ENCODE data around the gene UBAP2L. TPM values are rescaled to one million over a fixed set of nuclear protein-coding genes. Genes with fewer than 3 reads are reported as not detected.
A peak's percentile ranks its signal among the peaks of the same experiment; 100 is the strongest.

Gene UBAP2L
- total RNA-seq, 2 donors from 2014 or later, result 166 to 171 TPM

GRCh38 chr1:154236855-154237254 is 16.1 kb downstream of the UBAP2L start:
- peaks cover 16 to 52% of the 10 kb centered on the region in 2 donors for H3K36me3 Mint-ChIP-seq (ENCODE audit: insufficient read depth in 2 of 2)

GRCh38 chr1:154237435-154237834 is 16.7 kb downstream of the UBAP2L start:
- Mint-ChIP-seq H3K9me3 (no peaks in the 10 kb centered on the region), H3K4me3 (no peak overlapping the region), H3K27me3 (ENCODE audit: low read depth) (no peaks in the 10 kb centered on the region), H3K36me3 (ENCODE audit: insufficient read depth in 2 of 2) (peaks cover 16 to 52% of the 10 kb centered on the region in 2 donors), H3K27ac (peak overlapping the region; percentile 71), H3K4me1 (ENCODE audit: low read depth) (peaks cover 33% of the 10 kb centered on the region)
- DNase-seq, result no peak
- ATAC-seq (replicated peaks in 1 of 2), result no peak

More at GRCh38 chr1:154236855-154237254, 16.1 kb downstream of the UBAP2L start:
- Mint-ChIP-seq H3K4me3 (no peak overlapping the region), H3K9me3 (no peaks in the 10 kb centered on the region), H3K27me3 (ENCODE audit: low read depth) (no peaks in the 10 kb centered on the region), H3K27ac (peak overlapping the region; percentile 56), H3K4me1 (ENCODE audit: low read depth) (peaks cover 27% of the 10 kb centered on the region)
- ATAC-seq (replicated peaks in 1 of 2) (no peak), DNase-seq (no peak)

GRCh38 chr1:154237880-154238506 is 17.2 kb downstream of the UBAP2L start:
- Mint-ChIP-seq H3K4me1 (ENCODE audit: low read depth) (peaks cover 39% of the 10 kb centered on the region), H3K4me3 (no peak overlapping the region), H3K9me3 (no peaks in the 10 kb centered on the region), H3K27ac (peak overlapping the region; percentile 71), H3K36me3 (ENCODE audit: insufficient read depth in 2 of 2) (peaks cover 17 to 57% of the 10 kb centered on the region in 2 donors), H3K27me3 (ENCODE audit: low read depth) (no peaks in the 10 kb centered on the region)
- DNase-seq (no peak), ATAC-seq (replicated peaks in 1 of 2) (no peak)

- Mint-ChIP-seq H3K9me3 (no peaks in the 10 kb centered on the region), H3K4me1 (ENCODE audit: low read depth) (peaks cover 49% of the 10 kb centered on the region), H3K27ac (peak overlapping the region; percentile 81), H3K36me3 (ENCODE audit: insufficient read depth in 2 of 2) (peaks cover 21 to 64% of the 10 kb centered on the region in 2 donors), H3K4me3 (no peak overlapping the region), H3K27me3 (ENCODE audit: low read depth) (no peaks in the 10 kb centered on the region)
- ATAC-seq (replicated peaks in 1 of 2) (no peak), DNase-seq (no peak)
These were observed 18.7 kb downstream of the UBAP2L start for GRCh38 chr1:154239491-154239890.

GRCh38 chr1:154240294-154240833 is 19.6 kb downstream of the UBAP2L start:
- ATAC-seq (replicated peaks in 1 of 2), result peak; percentile 34 to 77
- Mint-ChIP-seq H3K36me3 (ENCODE audit: insufficient read depth in 2 of 2) (peaks cover 21 to 66% of the 10 kb centered on the region in 2 donors), H3K27ac (peak overlapping the region; percentile 62), H3K27me3 (ENCODE audit: low read depth) (no peaks in the 10 kb centered on the region), H3K9me3 (no peaks in the 10 kb centered on the region), H3K4me3 (peak overlapping the region in 1 of 2 donors; percentile 49), H3K4me1 (ENCODE audit: low read depth) (peaks cover 49% of the 10 kb centered on the region)
- DNase-seq, result no peak

GRCh38 chr1:154241703-154242351 is 21.1 kb downstream of the UBAP2L start:
- ATAC-seq (replicated peaks in 1 of 2), result peak; percentile 53 to 80
- Mint-ChIP-seq H3K36me3 (ENCODE audit: insufficient read depth in 2 of 2) (peaks cover 16 to 69% of the 10 kb centered on the region in 2 donors), H3K27me3 (ENCODE audit: low read depth) (no peaks in the 10 kb centered on the region), H3K4me3 (peak overlapping the region in 1 of 2 donors; percentile 63), H3K27ac (peak overlapping the region; percentile 98), H3K9me3 (no peaks in the 10 kb centered on the region), H3K4me1 (ENCODE audit: low read depth) (peaks cover 49% of the 10 kb centered on the region)
- no peak for DNase-seq

GRCh38 chr1:154253671-154254070 is 32.9 kb downstream of the UBAP2L start:
- Mint-ChIP-seq H3K27me3 (ENCODE audit: low read depth) (no peaks in the 10 kb centered on the region), H3K27ac (peak overlapping the region; percentile 25), H3K4me1 (ENCODE audit: low read depth) (no peaks in the 10 kb centered on the region), H3K9me3 (no peaks in the 10 kb centered on the region), H3K36me3 (ENCODE audit: insufficient read depth in 2 of 2) (peaks cover 16 to 43% of the 10 kb centered on the region in 2 donors), H3K4me3 (no peak overlapping the region)
- no peak for DNase-seq
- no peak for ATAC-seq (replicated peaks in 1 of 2)

- no peak for ATAC-seq (replicated peaks in 1 of 2)
- Mint-ChIP-seq H3K4me1 (ENCODE audit: low read depth) (no peaks in the 10 kb centered on the region), H3K4me3 (no peak overlapping the region), H3K27ac (no peak overlapping the region), H3K36me3 (ENCODE audit: insufficient read depth in 2 of 2) (peaks cover 19 to 38% of the 10 kb centered on the region in 2 donors), H3K9me3 (no peaks in the 10 kb centered on the region), H3K27me3 (ENCODE audit: low read depth) (no peaks in the 10 kb centered on the region)
- DNase-seq, result no peak
These were observed 35.9 kb downstream of the UBAP2L start for GRCh38 chr1:154256686-154257085.

GRCh38 chr1:154258784-154259183 is 38.0 kb downstream of the UBAP2L start:
- DNase-seq (no peak), ATAC-seq (replicated peaks in 1 of 2) (no peak)
- Mint-ChIP-seq H3K4me3 (no peak overlapping the region), H3K4me1 (ENCODE audit: low read depth) (peaks cover 16% of the 10 kb centered on the region), H3K27me3 (ENCODE audit: low read depth) (no peaks in the 10 kb centered on the region), H3K36me3 (ENCODE audit: insufficient read depth in 2 of 2) (peaks cover 23 to 40% of the 10 kb centered on the region in 2 donors), H3K27ac (peak overlapping the region; percentile 82), H3K9me3 (no peaks in the 10 kb centered on the region)

- no peak for ATAC-seq (replicated peaks in 1 of 2)
- Mint-ChIP-seq H3K27me3 (ENCODE audit: low read depth) (no peaks in the 10 kb centered on the region), H3K9me3 (no peaks in the 10 kb centered on the region), H3K36me3 (ENCODE audit: insufficient read depth in 2 of 2) (peaks cover 18 to 31% of the 10 kb centered on the region in 2 donors), H3K27ac (no peak overlapping the region), H3K4me3 (no peak overlapping the region), H3K4me1 (ENCODE audit: low read depth) (peaks cover 29% of the 10 kb centered on the region)
- no peak for DNase-seq
These were observed 39.4 kb downstream of the UBAP2L start for GRCh38 chr1:154260127-154260526.

- ATAC-seq (replicated peaks in 1 of 2), result no peak
- Mint-ChIP-seq H3K4me1 (ENCODE audit: low read depth) (peaks cover 45% of the 10 kb centered on the region), H3K9me3 (no peaks in the 10 kb centered on the region), H3K4me3 (peak overlapping the region in 1 of 2 donors; percentile 31), H3K36me3 (ENCODE audit: insufficient read depth in 2 of 2) (peaks cover 12 to 21% of the 10 kb centered on the region in 2 donors), H3K27ac (peak overlapping the region; percentile 96), H3K27me3 (ENCODE audit: low read depth) (no peaks in the 10 kb centered on the region)
- DNase-seq, result no peak
These were observed 42.9 kb downstream of the UBAP2L start for GRCh38 chr1:154263465-154264332.

GRCh38 chr1:154264454-154264853 is 43.7 kb downstream of the UBAP2L start:
- H3K27me3 Mint-ChIP-seq (ENCODE audit: low read depth), result no peaks in the 10 kb centered on the region
- peaks cover 47% of the 10 kb centered on the region for H3K4me1 Mint-ChIP-seq (ENCODE audit: low read depth)
- ATAC-seq (replicated peaks in 1 of 2), result peak in 1 of 2 donors; percentile 33
- DNase-seq, result no peak
- no peaks in the 10 kb centered on the region for H3K9me3 Mint-ChIP-seq
- H3K36me3 Mint-ChIP-seq (ENCODE audit: insufficient read depth in 2 of 2), result peaks cover 10 to 22% of the 10 kb centered on the region in 2 donors
- H3K27ac Mint-ChIP-seq, result peak overlapping the region; percentile 96
- H3K4me3 Mint-ChIP-seq, result peak overlapping the region in 1 of 2 donors; percentile 58
